HG03460 (cell line): ENCODE results near the gene RALGAPA2.

Experiments
- ATAC-seq: cut with Tn5 transposase; IDR thresholded peaks from one replicate; pipeline ENCODE4 v1.9.1; 2021; ENCODE audit not compliant: unreplicated experiment

The RALGAPA2 gene

GRCh38 chr20:20480126-20480525 is 232.3 kb downstream of the RALGAPA2 start:
- no peak for ATAC-seq

- no peak for ATAC-seq
These were observed 234.9 kb downstream of the RALGAPA2 start for GRCh38 chr20:20477444-20478041.

DNA sequence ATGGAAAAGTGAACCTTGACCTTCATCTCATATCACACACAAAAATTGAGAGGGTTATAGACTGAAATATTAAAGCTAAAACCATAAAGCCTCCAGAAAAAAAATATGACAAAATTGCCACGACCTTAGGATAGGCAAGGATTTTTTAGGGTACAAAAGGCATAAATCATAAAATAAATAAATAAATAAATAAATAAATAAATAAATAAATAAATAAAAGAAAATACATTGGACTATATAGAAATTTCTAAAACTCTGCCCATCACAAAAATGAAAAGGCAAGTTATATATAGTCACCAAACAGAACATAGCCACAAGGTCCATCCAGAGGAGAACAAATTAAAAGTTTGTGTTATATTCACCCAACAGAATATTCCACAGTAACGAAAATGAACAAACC is 235.9 kb downstream of the RALGAPA2 start:
- no peak for ATAC-seq

GRCh38 chr20:20473657-20474056 is 238.8 kb downstream of the RALGAPA2 start:
- no peak for ATAC-seq

DNA sequence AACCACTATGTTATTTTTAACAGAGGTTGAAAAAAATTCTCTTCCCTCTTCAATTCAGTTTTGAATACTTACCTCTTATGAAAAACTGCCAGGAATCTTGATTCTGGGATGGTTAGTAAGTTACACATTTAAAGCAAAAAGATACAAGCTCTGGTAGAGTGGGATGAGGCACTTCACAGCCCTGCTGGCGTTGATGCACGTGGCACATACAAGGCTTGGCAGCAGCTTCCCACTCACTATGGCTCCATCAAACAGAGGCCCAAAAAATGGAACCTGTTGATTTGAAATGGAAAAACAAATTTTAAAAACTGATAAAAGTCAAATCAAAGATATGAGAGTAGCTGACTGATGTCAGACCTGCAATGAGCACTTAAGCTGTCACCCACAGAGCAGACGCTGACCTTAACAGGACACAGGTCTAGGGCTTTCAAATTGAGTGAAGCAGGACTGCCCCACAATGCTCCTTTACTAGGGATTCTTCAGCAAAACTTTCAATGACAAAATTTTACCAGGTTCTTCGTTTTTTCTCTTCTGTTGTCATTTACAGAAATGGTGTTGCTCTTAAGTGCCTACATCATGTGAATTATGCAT is 239.7 kb downstream of the RALGAPA2 start:
- no peak for ATAC-seq

DNA sequence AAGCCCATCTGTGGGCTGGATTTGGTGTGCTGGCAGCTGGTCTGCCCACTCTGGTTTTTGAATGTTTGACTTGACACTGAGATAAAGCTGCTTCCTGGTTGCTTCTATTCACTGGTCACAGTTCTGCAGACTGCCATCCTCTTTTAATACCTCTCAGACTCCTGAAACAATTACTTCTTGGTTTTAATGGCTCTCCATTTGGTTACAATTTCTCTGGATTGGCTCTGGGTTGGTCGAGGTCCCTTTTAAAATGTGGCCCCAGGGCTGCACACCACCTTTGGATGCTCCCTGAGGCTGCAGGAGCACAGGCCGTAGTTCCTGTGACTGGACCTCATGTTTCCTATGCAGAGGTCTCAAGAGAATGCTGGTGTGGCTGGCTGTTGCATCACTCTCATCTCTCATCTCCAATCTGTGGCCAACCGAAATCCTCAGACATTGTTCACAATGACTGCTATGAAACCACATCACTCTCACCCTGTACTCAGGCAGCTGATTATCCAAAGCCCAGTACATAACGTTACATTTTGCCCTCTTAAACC is 246.0 kb downstream of the RALGAPA2 start:
- ATAC-seq: peak; percentile 84

DNA sequence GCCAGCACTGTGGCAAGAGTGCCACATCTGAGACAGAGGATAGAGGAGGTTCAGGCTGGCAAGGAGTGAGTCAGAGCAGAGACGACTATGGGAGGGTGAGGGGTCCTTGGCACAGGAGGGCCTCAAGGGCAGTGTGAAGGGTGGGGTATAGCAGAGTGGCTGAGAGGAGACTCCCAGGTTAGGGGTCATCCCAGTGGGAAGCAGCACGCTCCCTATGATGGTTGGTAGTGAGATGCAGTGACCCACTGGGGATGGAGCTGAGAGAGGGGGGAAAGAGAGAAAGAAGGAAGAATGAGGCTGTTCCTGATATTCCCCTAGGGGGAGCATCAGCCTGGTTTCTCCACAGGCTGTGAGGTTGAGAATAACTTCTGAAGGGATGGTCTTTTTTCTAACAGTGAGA is 247.2 kb downstream of the RALGAPA2 start:
- no peak for ATAC-seq

GRCh38 chr20:20463933-20464374 is 248.5 kb downstream of the RALGAPA2 start:
- ATAC-seq: no peak

DNA sequence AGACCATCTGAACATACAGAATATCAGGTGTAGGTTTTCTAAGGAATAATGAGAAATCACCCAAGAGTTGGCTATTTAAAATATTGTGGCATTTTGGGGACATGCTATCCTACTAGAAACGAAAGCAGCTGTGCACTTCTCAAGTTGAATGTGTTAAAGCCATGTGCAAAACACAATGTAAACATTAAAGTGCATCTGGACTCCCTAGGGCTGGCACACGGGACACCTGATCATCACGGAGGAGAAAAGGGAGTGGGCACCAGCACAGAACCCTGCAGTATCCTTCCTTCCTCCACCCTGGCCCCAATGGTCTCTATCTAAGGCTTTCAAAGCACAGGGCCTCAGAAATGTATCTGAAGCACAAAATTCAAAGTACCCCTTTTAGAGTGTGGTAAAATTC is 250.3 kb downstream of the RALGAPA2 start:
- ATAC-seq: no peak

GRCh38 chr20:20461551-20461950 is 250.9 kb downstream of the RALGAPA2 start:
- no peak for ATAC-seq

DNA sequence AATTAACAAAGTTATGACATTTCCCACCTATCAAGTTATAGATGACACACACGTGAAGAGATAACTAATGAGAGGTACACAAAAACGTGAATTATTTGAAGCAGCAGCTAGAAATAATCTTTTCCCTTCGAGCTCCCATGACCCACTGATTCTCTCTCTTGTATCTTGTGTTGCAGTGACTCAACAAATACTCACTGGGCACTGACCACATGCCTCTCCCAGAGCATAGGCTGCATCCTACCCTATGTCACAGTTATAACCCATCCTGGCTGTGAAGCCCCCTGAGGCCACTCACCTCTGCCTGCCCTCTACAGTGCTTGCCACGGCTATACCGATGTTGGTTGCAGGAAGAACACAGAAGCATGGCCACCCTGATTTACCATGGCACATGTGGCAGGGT is 252.7 kb downstream of the RALGAPA2 start:
- no peak for ATAC-seq

DNA sequence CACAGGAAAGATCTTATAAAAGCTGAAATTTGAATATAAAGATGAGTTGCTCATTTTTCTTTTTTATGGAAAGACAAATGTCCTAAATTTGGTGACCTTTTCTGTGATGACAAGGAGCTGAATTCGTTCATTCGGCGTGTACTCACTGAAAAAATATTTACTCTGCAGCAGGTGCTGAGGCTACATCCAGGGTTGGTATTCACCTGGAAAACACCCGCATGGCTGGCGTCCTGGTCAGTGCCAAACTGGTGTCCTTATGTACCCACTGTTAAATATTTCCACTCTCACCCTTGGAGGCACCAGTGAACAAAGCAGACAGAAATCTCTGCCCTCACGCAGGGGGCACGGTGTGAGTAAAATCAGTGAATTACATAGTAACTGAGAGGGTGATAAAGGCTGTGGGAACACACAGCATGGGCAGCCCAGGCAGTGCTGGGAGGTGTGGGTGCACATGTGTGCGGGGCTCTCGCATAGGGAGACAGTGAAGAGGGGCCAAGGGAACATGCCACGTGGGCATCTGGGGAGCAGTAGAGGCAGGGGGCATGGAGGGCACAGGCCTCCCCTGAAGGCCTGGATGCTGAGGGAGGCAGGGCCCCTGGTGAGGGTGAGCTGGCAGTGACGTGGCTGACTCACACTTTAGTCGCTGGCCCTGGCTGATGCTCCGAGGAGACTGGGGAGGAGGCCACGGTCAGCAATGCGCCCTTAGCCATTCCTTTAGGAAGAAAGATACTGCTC is 254.9 kb downstream of the RALGAPA2 start:
- ATAC-seq: no peak

DNA sequence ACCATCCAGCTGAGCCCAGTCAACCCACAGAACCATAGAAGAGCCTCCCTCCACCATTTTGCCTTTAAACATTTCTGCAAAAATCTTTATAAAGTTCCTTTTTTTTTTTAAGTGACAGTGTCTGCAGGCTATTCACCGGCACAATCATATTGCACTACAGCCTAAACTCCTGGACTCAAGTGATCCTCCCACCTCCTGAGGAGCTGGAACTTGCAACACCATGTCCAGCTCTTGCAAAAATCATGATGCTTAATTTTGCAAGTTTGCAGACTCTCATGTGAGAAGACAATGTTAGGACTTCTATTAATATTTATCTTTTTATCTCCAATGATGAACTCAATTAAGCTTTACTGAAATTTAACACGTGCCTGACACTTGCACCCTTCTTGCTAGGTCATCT is 255.7 kb downstream of the RALGAPA2 start:
- no peak for ATAC-seq

GRCh38 chr20:20455926-20456325 is 256.5 kb downstream of the RALGAPA2 start:
- ATAC-seq: no peak

- ATAC-seq: no peak
These were observed 257.4 kb downstream of the RALGAPA2 start for GRCh38 chr20:20454850-20455627.

DNA sequence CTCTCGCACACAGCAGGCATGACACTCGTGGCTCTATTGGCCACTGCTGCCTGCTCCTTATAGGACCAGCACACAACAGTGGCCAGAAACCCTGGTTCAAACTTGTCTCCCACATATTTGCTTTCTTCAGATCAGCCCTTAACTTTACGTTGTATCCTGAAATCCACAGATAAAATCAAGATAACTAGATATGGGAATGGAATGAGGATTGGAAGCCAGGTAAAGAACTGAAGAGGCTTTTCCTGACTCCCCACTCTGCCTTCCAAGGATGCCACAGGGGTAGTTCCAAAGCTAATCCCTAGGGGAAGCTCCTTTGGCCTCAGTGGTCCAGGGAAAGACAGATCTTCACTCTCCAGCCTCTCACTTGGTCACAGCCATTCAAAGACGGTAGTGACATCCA is 258.1 kb downstream of the RALGAPA2 start:
- no peak for ATAC-seq

DNA sequence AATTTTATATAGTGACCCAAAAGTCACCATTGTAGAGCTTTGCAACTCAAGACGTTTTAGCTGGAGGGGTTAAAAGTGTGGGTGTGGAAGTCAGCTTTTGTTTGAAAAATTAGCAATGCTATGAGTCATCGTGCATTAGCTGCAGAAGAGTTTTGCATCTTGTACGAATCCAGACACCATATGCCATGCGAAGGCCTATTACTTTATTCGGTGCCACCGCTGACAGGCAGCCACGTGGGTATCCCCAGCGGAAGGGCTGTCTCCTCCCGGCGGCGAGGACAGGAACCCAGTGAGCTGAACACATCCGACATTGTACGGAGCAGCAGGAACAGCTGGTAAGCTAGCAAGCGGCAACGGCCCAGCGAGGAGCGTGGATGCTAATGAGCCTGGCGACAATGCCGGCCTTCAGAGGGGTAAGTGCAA is 260.2 kb downstream of the RALGAPA2 start:
- ATAC-seq: peak; percentile 90

DNA sequence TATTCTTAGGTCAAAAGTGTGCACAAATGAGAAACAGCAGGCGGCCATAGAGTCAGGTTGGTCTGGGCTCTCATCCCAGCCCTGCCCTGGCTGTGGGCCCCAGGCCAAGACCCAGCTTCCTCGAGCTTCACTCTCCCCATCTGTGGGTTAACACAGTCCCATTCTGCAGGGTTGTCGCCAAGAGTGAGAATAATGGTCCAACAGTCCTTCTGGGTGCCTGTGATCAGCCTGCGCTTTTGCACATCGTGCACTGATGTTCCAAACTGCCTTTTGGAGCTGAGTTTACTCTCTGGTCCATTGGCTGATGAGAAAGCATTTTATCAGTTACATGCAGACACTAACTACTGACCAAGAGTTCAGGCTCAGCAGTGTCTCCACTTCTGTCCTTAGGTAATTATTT is 261.9 kb downstream of the RALGAPA2 start:
- ATAC-seq: no peak

DNA sequence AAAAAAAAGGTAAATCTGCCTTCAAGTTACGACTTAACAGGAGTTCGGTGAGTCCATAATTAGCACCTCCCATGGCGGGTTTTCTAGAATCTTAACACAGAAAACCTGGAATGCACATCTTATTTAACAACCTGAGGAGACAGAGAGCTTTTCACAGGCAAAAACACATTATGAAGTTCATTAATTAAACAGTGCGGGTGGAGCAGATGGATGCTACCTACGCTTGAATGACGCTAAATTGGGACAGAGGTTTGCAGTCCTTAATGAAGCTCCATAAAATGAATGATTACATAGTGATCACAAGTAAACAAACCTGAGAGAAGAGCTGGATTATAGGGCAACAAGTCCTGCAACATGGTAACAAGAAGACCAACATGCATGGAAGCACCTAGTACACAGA is 263.6 kb downstream of the RALGAPA2 start:
- ATAC-seq: no peak

GRCh38 chr20:20447196-20447595 is 265.2 kb downstream of the RALGAPA2 start:
- ATAC-seq: no peak

DNA sequence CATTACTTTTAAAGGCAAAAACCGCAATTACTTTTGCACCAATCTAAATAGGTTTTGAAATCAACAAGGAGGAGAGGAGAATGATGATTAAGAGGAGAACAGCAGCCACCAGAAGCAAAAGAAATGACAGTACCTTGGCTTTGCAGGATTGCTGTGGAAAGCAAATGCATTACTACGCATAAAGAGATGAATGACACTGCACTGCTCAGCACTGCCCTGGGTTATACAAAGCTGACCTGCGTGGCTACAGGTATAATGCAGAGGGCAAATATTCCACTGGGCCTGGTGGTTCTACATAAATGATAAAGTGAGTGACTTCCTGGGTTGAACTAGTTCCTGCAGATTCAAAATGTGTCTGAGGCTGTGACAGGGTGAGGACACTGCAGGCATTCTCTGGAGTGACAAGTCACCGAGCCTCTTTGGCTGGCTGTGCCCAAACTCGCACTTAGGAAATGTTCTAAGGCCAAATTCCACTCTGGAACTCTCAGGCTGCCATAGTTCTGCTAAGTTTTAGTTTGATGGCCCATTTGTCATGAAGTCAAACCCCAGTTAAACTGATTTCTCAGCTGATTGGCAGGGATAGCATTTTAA is 265.9 kb downstream of the RALGAPA2 start:
- ATAC-seq: no peak
